Endothelial cell of umbilical vein (primary cell): Measurements from ENCODE around the gene TAF12.

Experiments used
- CTCF ChIP-seq, 2 donors: IDR thresholded peaks; 1 replicate in 1 of 2; 2 replicates in 1 of 2; pipeline ENCODE4 v1.5.1; 2011; ENCODE audit warnings: low read length in 2 of 2, mild to moderate bottlenecking in 2 of 2, moderate library complexity in 2 of 2, control low read depth in 1 of 2, inconsistent platforms in 1 of 2, low read depth in 1 of 2; ENCODE audit not compliant: insufficient read depth in 1 of 2; ENCODE audit errors: extremely low read depth in 1 of 2
- EZH2 ChIP-seq: IDR thresholded peaks from 2 replicates; pipeline ENCODE4 v1.6.1; 2012; ENCODE audit warnings: borderline replicate concordance, low read depth, mild to moderate bottlenecking, moderate library complexity, low read length, inconsistent platforms; ENCODE audit not compliant: severe bottlenecking
- JUN ChIP-seq: IDR thresholded peaks from 2 replicates; pipeline ENCODE4 v1.6.1; 2011; ENCODE audit warnings: borderline replicate concordance, low read depth; ENCODE audit not compliant: insufficient read length, insufficient read depth
- MYC ChIP-seq: IDR thresholded peaks from one replicate; pipeline ENCODE4 v1.6.1; 2011; ENCODE audit warnings: mild to moderate bottlenecking, low read depth, low read length
- POLR2A ChIP-seq: IDR thresholded peaks from 2 replicates; pipeline ENCODE4 v1.6.1; 2012; ENCODE audit warnings: low read depth, mild to moderate bottlenecking, control low read depth, low read length
- POLR2AphosphoS5 ChIP-seq: IDR thresholded peaks from 2 replicates; pipeline ENCODE4 v1.6.1; 2012; ENCODE audit warnings: low read depth, mild to moderate bottlenecking, control low read depth, low read length, moderate library complexity; ENCODE audit not compliant: insufficient read depth
- TF ChIP-seq, protein P1 (sequence below): IDR thresholded peaks from 2 replicates; pipeline ENCODE4 v1.6.1; 2011; ENCODE audit not compliant: insufficient read depth, insufficient read length

DNA sequence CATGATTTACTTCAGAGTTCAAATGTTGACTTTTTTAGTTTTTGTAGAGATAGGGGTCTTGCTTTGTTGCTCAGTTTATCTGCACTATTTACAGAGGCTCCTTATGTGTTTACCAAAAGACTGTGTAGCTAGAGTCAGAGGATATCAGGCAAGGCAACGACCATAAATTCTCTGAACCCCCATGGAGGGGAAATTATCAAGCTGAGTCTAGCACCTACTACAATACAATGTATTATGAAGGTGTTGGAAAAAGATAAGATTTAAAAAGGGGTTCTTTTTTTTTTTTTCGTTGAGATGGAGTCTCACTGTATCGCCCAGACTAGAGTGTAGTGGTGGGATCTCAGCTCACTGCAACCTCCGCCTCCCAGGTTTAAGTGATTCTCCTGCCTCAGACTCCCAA, 42.1 kb upstream of the TAF12 start:
- no peak for TF ChIP-seq CTCF (IDR thresholded peaks at IDR 0.05; ENCODE audit: extremely low read depth in 1 of 2, insufficient read depth in 1 of 2, low read depth in 1 of 2, low read length in 2 of 2)
- no peak for TF ChIP-seq POLR2AphosphoS5
- no peak for TF ChIP-seq POLR2A
- no peak for TF ChIP-seq EZH2
- TF ChIP-seq JUN, result no peak
- TF ChIP-seq MYC, result no peak
- TF ChIP-seq, protein P1, sequence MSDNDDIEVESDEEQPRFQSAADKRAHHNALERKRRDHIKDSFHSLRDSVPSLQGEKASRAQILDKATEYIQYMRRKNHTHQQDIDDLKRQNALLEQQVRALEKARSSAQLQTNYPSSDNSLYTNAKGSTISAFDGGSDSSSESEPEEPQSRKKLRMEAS, result no peak
